ENCODE results near the gene STX18. TPM values are rescaled to one million over a fixed set of nuclear protein-coding genes. Genes with fewer than 3 reads are reported as not detected.

Gene STX18
- total and polyA plus RNA-seq, 2 experiments from 2014 or later, result 15.9 to 18.1 TPM

- Histone ChIP-seq H3K4me1 (ENCODE audit: insufficient read depth) (no peaks in the 10 kb centered on the region), H3K27ac (ENCODE audit: low read depth) (no peak overlapping the region), H3K4me2 (no peak overlapping the region), H3K79me2 (replicated peaks; ENCODE audit: insufficient read depth) (0 out of 2 replicates have a peak, but pooled peaks cover 4% of the 10 kb centered on the region), H3K9me2 (ENCODE audit: insufficient read depth) (no peaks in the 10 kb centered on the region), H3K36me3 (ENCODE audit: insufficient read depth) (no peaks in the 10 kb centered on the region), H3F3A (replicated peaks; ENCODE audit: low read depth) (no peaks in the 10 kb centered on the region), H3K4me3 (no peak overlapping the region), H3K27me3 (ENCODE audit: insufficient read depth) (no peaks in the 10 kb centered on the region), H4K20me1 (replicated peaks; ENCODE audit: insufficient read depth) (no peaks in the 10 kb centered on the region), H2AFZ (no peak overlapping the region)
- Mint-ChIP-seq H3K27ac (no peak overlapping the region), H3K4me3 (no peak overlapping the region), H3K4me1 (peaks cover 17% of the 10 kb centered on the region), H3K27me3 (ENCODE audit: insufficient read depth, low read depth, poor library complexity) (peaks cover 16% of the 10 kb centered on the region), H3K9me3 (no peaks in the 10 kb centered on the region; the same call in 1 of the 3 replicates), H3K36me3 (ENCODE audit: low read depth) (peaks cover 31% of the 10 kb centered on the region; the same call in 2 of the 3 replicates)
- no peak for ATAC-seq
- TF ChIP-seq ZNF331 (CRISPR knock-in tag; IDR thresholded peaks at IDR 0.05; ENCODE audit: low read depth), result no peak
- TF ChIP-seq STAT1 (IDR thresholded peaks at IDR 0.05; ENCODE audit: unreplicated experiment), result no peak
- TF ChIP-seq CREB1 (CRISPR knock-in tag; IDR thresholded peaks at IDR 0.05; ENCODE audit: low read depth), result no peak
- no peak for TF ChIP-seq POLR2AphosphoS5 (IDR thresholded peaks at IDR 0.05; ENCODE audit: low read depth)
- TF ChIP-seq ZNF462 (CRISPR knock-in tag; IDR thresholded peaks at IDR 0.05), result no peak
- no peak for TF ChIP-seq REST (IDR thresholded peaks at IDR 0.05; ENCODE audit: unreplicated experiment)
- TF ChIP-seq ZNF114 (CRISPR knock-in tag; IDR thresholded peaks at IDR 0.05), result no peak
- no peak for TF ChIP-seq ETS1 (IDR thresholded peaks at IDR 0.05)
- DNase-seq (ENCODE audit: low spot score), result no peak
Measured at GRCh38 chr4:4402966-4403365, 138.9 kb downstream of the STX18 start.
